PC-3 (cell line): ENCODE data around the gene SIGMAR1. TPM values are rescaled to one million over a fixed set of nuclear protein-coding genes. Genes with fewer than 3 reads are reported as not detected.

Source experiments
- ATAC-seq: fragments of 200-7000 bp; cut with Tn5 transposase; 2 replicates; pipeline ENCODE4 v1.9.1; 2020; ENCODE audit warnings: mild to moderate bottlenecking, moderate library complexity
- BruUV-seq: library from RNA; stranded (reverse); fragments of 400-500 nt; replicated peaks from 2 replicates; lab custom pipeline; 2021; lab: Mats Ljungman, UMichigan
- CTCF ChIA-PET: fragments of 300-600 bp; sonication (Branson Sonifier 250); formaldehyde crosslinking; loops from one replicate; lab custom pipeline; 2022; ENCODE audit warnings: antibody characterized with exemption; lab: Charles Lee
- POLR2A ChIA-PET: fragments of 300-600 bp; sonication (Branson Sonifier 250); formaldehyde crosslinking; loops from one replicate; lab custom pipeline; 2022; ENCODE audit warnings: antibody characterized with exemption; ENCODE audit not compliant: unreplicated experiment; lab: Charles Lee
- DNase-seq: peaks from one replicate; pipeline ENCODE4 v3.0.0-alpha.2; 2015
- H2AFZ ChIP-seq: fragments of 300-600 bp; sonication (generic); 2 replicates; pipeline ENCODE4 v1.6.0; 2016; ENCODE audit warnings: antibody characterized with exemption, low read length
- H3F3A ChIP-seq: fragments of 300-600 bp; sonication (generic); one replicate; pipeline ENCODE4 v1.6.0; 2017; ENCODE audit warnings: antibody characterized with exemption, low read length, control low read depth, mild to moderate bottlenecking; ENCODE audit not compliant: unreplicated experiment
- H3K27ac ChIP-seq: fragments of 300-600 bp; sonication (generic); 2 replicates; pipeline ENCODE4 v1.5.1; 2016; ENCODE audit warnings: mild to moderate bottlenecking, low read length
- H3K27me3 ChIP-seq: fragments of 300-600 bp; sonication (generic); 2 replicates; pipeline ENCODE4 v1.6.1; 2016; ENCODE audit warnings: low read length, mixed read lengths
- H3K36me3 ChIP-seq: fragments of 300-600 bp; sonication (generic); 2 replicates; pipeline ENCODE4 v1.6.1; 2016; ENCODE audit warnings: low read depth, mixed run types, low read length, mixed read lengths
- H3K4me1 ChIP-seq: fragments of 300-600 bp; sonication (generic); 2 replicates; pipeline ENCODE4 v1.5.1; 2016; ENCODE audit warnings: low read length; ENCODE audit not compliant: insufficient read depth
- H3K4me2 ChIP-seq: fragments of 300-600 bp; sonication (generic); 2 replicates; pipeline ENCODE4 v1.6.0; 2016; ENCODE audit warnings: low read length
- H3K4me3 ChIP-seq: fragments of 300-600 bp; sonication (generic); 2 replicates; pipeline ENCODE4 v1.5.1; 2016; ENCODE audit warnings: mild to moderate bottlenecking, low read length, mixed read lengths
- H3K79me2 ChIP-seq: fragments of 300-600 bp; sonication (generic); 2 replicates; pipeline ENCODE4 v1.6.1; 2017; ENCODE audit warnings: low read length, mixed read lengths
- H3K9ac ChIP-seq: fragments of 300-600 bp; sonication (generic); 2 replicates; pipeline ENCODE4 v1.6.0; 2016; ENCODE audit warnings: mild to moderate bottlenecking, low read length
- H3K9me2 ChIP-seq: fragments of 300-600 bp; sonication (generic); replicated peaks from 2 replicates; pipeline ENCODE4 v1.6.1; 2016; ENCODE audit warnings: mixed run types, low read length, mixed read lengths
- H3K9me3 ChIP-seq: fragments of 300-600 bp; sonication (generic); 2 replicates; pipeline ENCODE4 v1.6.1; 2016; ENCODE audit warnings: low read length, mixed read lengths
- H4K20me1 ChIP-seq: fragments of 300-600 bp; sonication (generic); 2 replicates; pipeline ENCODE4 v1.6.1; 2016; ENCODE audit warnings: low read length, mixed read lengths
- EZH2 ChIP-seq: fragments of 300-600 bp; sonication (generic); IDR thresholded peaks from one replicate; pipeline ENCODE4 v1.6.1; 2017; ENCODE audit warnings: antibody characterized with exemption, mild to moderate bottlenecking, low read length; ENCODE audit not compliant: unreplicated experiment
- EZH2phosphoT487 ChIP-seq: fragments of 300-600 bp; sonication (generic); IDR thresholded peaks from 2 replicates; pipeline ENCODE4 v1.6.1; 2018; ENCODE audit warnings: mild to moderate bottlenecking, antibody characterized with exemption, low read length, borderline replicate concordance
- intact Hi-C: fragments of 100-400 bp; cut with micrococcal nuclease; formaldehyde crosslinking; loops from 2 replicates; pipeline ENCODE4 v1.9.0; 2023
- total RNA-seq: library from RNA; depleted of rRNA; stranded (reverse); fragments of >200 nt; gene quantifications from 2 replicates; pipeline ENCODE4 v1.2.3, GENCODE V29; 2014
- TF ChIP-seq, protein P1 (sequence below): fragments of 300-600 bp; sonication (generic); conservative IDR thresholded peaks from 2 replicates; pipeline ENCODE4 v1.5.1; 2017; ENCODE audit warnings: antibody characterized with exemption, low read depth, mild to moderate bottlenecking, low read length

The SIGMAR1 gene
- total RNA-seq, 1 experiment from 2014 or later: 96.7 TPM

DNA sequence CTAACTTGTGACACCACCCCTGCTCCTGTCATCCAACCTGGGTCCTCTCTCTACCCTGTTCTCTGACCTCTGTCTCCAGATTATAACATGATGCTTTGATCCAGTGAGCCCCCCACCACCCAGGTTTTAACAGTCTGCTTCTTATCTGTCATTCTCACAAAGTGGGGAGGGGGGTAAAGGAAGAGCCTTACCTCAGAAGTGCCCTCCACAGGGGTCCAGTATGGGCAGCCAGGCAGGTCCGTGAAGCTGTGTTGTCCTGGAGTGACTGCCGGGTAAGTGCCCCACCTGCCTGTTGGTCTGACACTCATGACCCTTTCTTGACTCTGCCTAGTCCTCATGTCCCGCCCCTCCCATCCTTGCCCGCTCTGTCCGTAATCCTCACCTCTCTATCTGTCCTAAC lies 17.8 kb upstream of the SIGMAR1 start:
- H3K36me3 ChIP-seq: no peaks in the 10 kb centered on the region
- no peak overlapping the region for H3K27ac ChIP-seq
- no peak overlapping the region for H2AFZ ChIP-seq
- H3K79me2 ChIP-seq: no peaks in the 10 kb centered on the region
- H3K9me3 ChIP-seq: no peaks in the 10 kb centered on the region
- ChIA-PET POLR2A (no interaction called here), CTCF (no interaction called here)
- no peak for ATAC-seq
- intact Hi-C loops: no loop called here
- H4K20me1 ChIP-seq: no peaks in the 10 kb centered on the region
- no peak overlapping the region for H3K9ac ChIP-seq
- no peak overlapping the region for H3K4me3 ChIP-seq
- H3K4me2 ChIP-seq: no peak overlapping the region
- H3F3A ChIP-seq: no peaks in the 10 kb centered on the region
- BruUV-seq: no TSS peak
- TF ChIP-seq, protein P1, sequence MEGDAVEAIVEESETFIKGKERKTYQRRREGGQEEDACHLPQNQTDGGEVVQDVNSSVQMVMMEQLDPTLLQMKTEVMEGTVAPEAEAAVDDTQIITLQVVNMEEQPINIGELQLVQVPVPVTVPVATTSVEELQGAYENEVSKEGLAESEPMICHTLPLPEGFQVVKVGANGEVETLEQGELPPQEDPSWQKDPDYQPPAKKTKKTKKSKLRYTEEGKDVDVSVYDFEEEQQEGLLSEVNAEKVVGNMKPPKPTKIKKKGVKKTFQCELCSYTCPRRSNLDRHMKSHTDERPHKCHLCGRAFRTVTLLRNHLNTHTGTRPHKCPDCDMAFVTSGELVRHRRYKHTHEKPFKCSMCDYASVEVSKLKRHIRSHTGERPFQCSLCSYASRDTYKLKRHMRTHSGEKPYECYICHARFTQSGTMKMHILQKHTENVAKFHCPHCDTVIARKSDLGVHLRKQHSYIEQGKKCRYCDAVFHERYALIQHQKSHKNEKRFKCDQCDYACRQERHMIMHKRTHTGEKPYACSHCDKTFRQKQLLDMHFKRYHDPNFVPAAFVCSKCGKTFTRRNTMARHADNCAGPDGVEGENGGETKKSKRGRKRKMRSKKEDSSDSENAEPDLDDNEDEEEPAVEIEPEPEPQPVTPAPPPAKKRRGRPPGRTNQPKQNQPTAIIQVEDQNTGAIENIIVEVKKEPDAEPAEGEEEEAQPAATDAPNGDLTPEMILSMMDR: no peak
- TF ChIP-seq EZH2phosphoT487 (no peak), EZH2 (no peak)
- no peaks in the 10 kb centered on the region for H3K27me3 ChIP-seq
- H3K9me2 ChIP-seq: no peaks in the 10 kb centered on the region
- DNase-seq: no peak
- H3K4me1 ChIP-seq: peaks cover 18% of the 10 kb centered on the region; the same call in 1 of the 2 replicates

DNA sequence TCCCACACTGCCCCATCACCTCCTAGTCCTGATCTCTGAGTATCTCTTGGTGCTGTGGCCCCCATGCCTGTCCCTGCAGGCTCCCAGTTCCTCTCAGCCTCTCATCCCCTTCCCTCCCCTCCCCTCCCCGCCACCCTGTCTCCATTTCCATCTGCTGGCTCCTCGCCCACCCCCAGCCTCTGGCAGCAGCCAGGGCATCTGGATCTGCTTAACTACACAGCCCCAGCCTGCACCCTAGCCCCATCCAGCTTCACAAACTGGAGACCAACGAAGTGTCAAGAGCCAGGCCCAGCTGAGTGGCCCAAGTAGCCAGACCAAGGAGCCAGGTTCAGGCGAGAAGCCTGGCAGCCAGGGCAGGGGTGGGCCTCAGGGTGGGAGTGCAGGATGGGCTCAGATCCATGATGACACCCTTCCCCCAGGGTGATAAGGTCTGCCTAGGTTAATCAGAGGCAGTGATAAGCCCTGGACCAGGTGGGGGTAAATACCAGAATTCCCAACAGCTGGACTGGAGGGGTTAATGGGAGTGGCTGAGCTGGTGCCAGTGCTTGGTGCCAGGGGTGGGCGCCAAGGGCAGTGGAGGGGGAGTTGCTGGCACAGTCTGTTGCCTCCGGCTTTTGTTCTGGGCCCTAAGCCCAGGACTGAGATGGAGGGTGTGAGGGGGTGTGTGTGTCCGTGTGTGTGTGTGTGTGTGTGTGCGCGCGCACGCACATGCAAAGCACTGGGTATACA lies 16.9 kb upstream of the SIGMAR1 start:
- Histone ChIP-seq H3K9me3 (no peaks in the 10 kb centered on the region), H3K36me3 (no peaks in the 10 kb centered on the region), H3K27me3 (no peaks in the 10 kb centered on the region), H3K4me3 (no peak overlapping the region), H4K20me1 (no peaks in the 10 kb centered on the region), H3K4me1 (peaks cover 18% of the 10 kb centered on the region; the same call in 1 of the 2 replicates), H3K4me2 (no peak overlapping the region), H3F3A (no peaks in the 10 kb centered on the region), H3K79me2 (no peaks in the 10 kb centered on the region), H3K9ac (no peak overlapping the region), H3K27ac (no peak overlapping the region), H3K9me2 (no peaks in the 10 kb centered on the region), H2AFZ (no peak overlapping the region)
- TF ChIP-seq, protein P1: no peak
- TF ChIP-seq EZH2 (no peak), EZH2phosphoT487 (no peak)
- no peak for ATAC-seq
- ChIA-PET CTCF (no interaction called here), POLR2A (no interaction called here)
- no TSS peak for BruUV-seq
- intact Hi-C loops: no loop called here
- no peak for DNase-seq
